H1 (cell line): ENCODE measurements around the gene EIF4E3. TPM values are rescaled to one million over a fixed set of nuclear protein-coding genes. Genes with fewer than 3 reads are reported as not detected.

Experiments
- CTCF ChIA-PET: fragments of 300-600 bp; sonication (Branson Sonifier 250); formaldehyde crosslinking; loops from one replicate; lab custom pipeline; 2021; ENCODE audit not compliant: partially characterized antibody; lab: Charles Lee
- POLR2A ChIA-PET: fragments of 300-600 bp; sonication (Branson Sonifier 250); formaldehyde crosslinking; loops from one replicate; lab custom pipeline; 2021; ENCODE audit warnings: inconsistent platforms; ENCODE audit not compliant: partially characterized antibody; lab: Charles Lee
- DNase-seq, 2 experiments: peaks; one replicate each; pipeline versions ENCODE4 v3.0.0 to v3.0.0-alpha.2; 2010 to 2022; ENCODE audit warnings: low spot score in 2 of 2, low read depth in 1 of 2, mixed read lengths in 1 of 2
- FAIRE-seq: peaks from 2 replicates; lab custom pipeline; 2011; peaks lifted over from hg19 to GRCh38; lab: Jason Lieb, UNC
- H2AFZ ChIP-seq: 2 replicates; pipeline ENCODE4 v1.8.1; 2012; ENCODE audit warnings: low read length, inconsistent platforms
- H2AK5ac ChIP-seq: 2 replicates; pipeline ENCODE4 v1.6.1; 2013; ENCODE audit warnings: low read depth, low read length
- H2BK120ac ChIP-seq: replicated peaks from 2 replicates; pipeline ENCODE3; 2013; ENCODE audit warnings: low read depth, low read length, inconsistent platforms
- H2BK12ac ChIP-seq: 2 replicates; pipeline ENCODE4 v1.6.1; 2013; ENCODE audit warnings: low read depth, low read length
- H2BK15ac ChIP-seq: 2 replicates; pipeline ENCODE4 v1.6.1; 2013; ENCODE audit warnings: low read length
- H2BK20ac ChIP-seq: 2 replicates; pipeline ENCODE4 v1.6.1; 2013; ENCODE audit warnings: low read length
- H2BK5ac ChIP-seq: 2 replicates; pipeline ENCODE4 v1.6.1; 2013; ENCODE audit warnings: low read depth, low read length
- H3K14ac ChIP-seq: 2 replicates; pipeline ENCODE4 v1.6.1; 2013; ENCODE audit warnings: inconsistent platforms; ENCODE audit not compliant: insufficient read length
- H3K18ac ChIP-seq: 2 replicates; pipeline ENCODE4 v1.6.1; 2013; ENCODE audit warnings: low read length; ENCODE audit errors: extremely low read depth
- H3K23ac ChIP-seq: 2 replicates; pipeline ENCODE4 v1.6.1; 2013; ENCODE audit warnings: inconsistent platforms; ENCODE audit not compliant: insufficient read length
- H3K23me2 ChIP-seq: 2 replicates; pipeline ENCODE4 v1.6.1; 2013; ENCODE audit warnings: low read depth, low read length
- H3K27ac ChIP-seq: 2 replicates; pipeline ENCODE4 v1.6.1; 2011; ENCODE audit warnings: low read depth, low read length, inconsistent platforms
- H3K27me3 ChIP-seq, 4 experiments: replicated peaks in 1 of 4; 1 replicate in 1 of 4; 2 replicates in 3 of 4; pipeline versions ENCODE4 v1.6.1 to v1.8.1; 2011 to 2013; ENCODE audit warnings: low read length in 3 of 4, mild to moderate bottlenecking in 3 of 4, inconsistent platforms in 2 of 4, mixed read lengths in 2 of 4, moderate library complexity in 1 of 4; ENCODE audit not compliant: control insufficient read depth in 3 of 4, insufficient read depth in 3 of 4; ENCODE audit errors: extremely low read depth in 1 of 4
- H3K36me3 ChIP-seq, 4 experiments: 2 replicates each; pipeline versions ENCODE4 v1.6.1 to v1.8.1; 2011 to 2013; ENCODE audit warnings: mild to moderate bottlenecking in 4 of 4, low read length in 3 of 4, moderate library complexity in 2 of 4, control low read depth in 1 of 4, inconsistent platforms in 1 of 4; ENCODE audit not compliant: insufficient read depth in 4 of 4, control insufficient read depth in 2 of 4
- H3K4ac ChIP-seq: replicated peaks from 2 replicates; pipeline ENCODE3; 2013; ENCODE audit warnings: low read length, low read depth, mixed read lengths, inconsistent platforms; ENCODE audit not compliant: insufficient read length
- H3K4me1 ChIP-seq, 4 experiments: replicated peaks in 1 of 4; 1 replicate in 1 of 4; 2 replicates in 3 of 4; pipeline versions ENCODE4 v1.6.1 to v1.8.1; 2011 to 2013; ENCODE audit warnings: low read length in 3 of 4, inconsistent platforms in 2 of 4, mixed read lengths in 1 of 4; ENCODE audit not compliant: insufficient read depth in 4 of 4, control insufficient read depth in 3 of 4
- H3K4me2 ChIP-seq, 2 experiments: 2 replicates each; pipeline versions ENCODE4 v1.6.1 to v1.8.1; 2011 to 2013; ENCODE audit warnings: low read depth in 2 of 2, low read length in 2 of 2, control low read depth in 1 of 2, inconsistent platforms in 1 of 2, mild to moderate bottlenecking in 1 of 2; ENCODE audit not compliant: insufficient read depth in 1 of 2
- H3K4me3 ChIP-seq, 4 experiments: fragments of 200-600, 300-600 bp in 1 of 4; sonication (generic), shearing (Covaris generic), sonication (Bioruptor Twin) in 1 of 4; 2 replicates each; pipeline versions ENCODE4 v1.5.1 to v1.8.1; 2011 to 2016; ENCODE audit warnings: low read length in 4 of 4, low read depth in 3 of 4, control low read depth in 2 of 4, inconsistent platforms in 2 of 4, mild to moderate bottlenecking in 2 of 4, mixed read lengths in 1 of 4, moderate library complexity in 1 of 4; ENCODE audit not compliant: insufficient read depth in 2 of 4; ENCODE audit errors: extremely low read depth in 1 of 4
- H3K56ac ChIP-seq: replicated peaks from 2 replicates; pipeline ENCODE3; 2013; ENCODE audit warnings: low read depth, mild to moderate bottlenecking, mixed read lengths, low read length, inconsistent platforms; ENCODE audit not compliant: insufficient read length
- H3K79me1 ChIP-seq: 2 replicates; pipeline ENCODE4 v1.6.1; 2013; ENCODE audit warnings: low read depth, low read length, control low read depth
- H3K79me2 ChIP-seq, 2 experiments: 2 replicates each; pipeline versions ENCODE4 v1.6.1 to v1.8.1; 2012 to 2013; ENCODE audit warnings: low read length in 2 of 2, mild to moderate bottlenecking in 2 of 2, inconsistent platforms in 1 of 2; ENCODE audit not compliant: insufficient read depth in 2 of 2, control insufficient read depth in 1 of 2
- H3K9ac ChIP-seq, 4 experiments: replicated peaks in 1 of 4; 1 replicate in 1 of 4; 2 replicates in 3 of 4; pipeline versions ENCODE4 v1.6.1 to v1.8.1; 2011 to 2013; ENCODE audit warnings: low read depth in 3 of 4, low read length in 3 of 4, control low read depth in 2 of 4, mild to moderate bottlenecking in 2 of 4, moderate library complexity in 2 of 4, inconsistent platforms in 1 of 4; ENCODE audit errors: extremely low read depth in 1 of 4
- H3K9me3 ChIP-seq, 2 experiments: 2 replicates each; pipeline versions ENCODE4 v1.6.1 to v1.8.1; 2012 to 2013; ENCODE audit warnings: mild to moderate bottlenecking in 2 of 2, moderate library complexity in 2 of 2, control low read depth in 1 of 2, inconsistent platforms in 1 of 2, low read depth in 1 of 2, low read length in 1 of 2, mixed read lengths in 1 of 2; ENCODE audit not compliant: insufficient read depth in 2 of 2
- H4K20me1 ChIP-seq, 2 experiments: replicated peaks in 1 of 2; 2 replicates each; pipeline versions ENCODE3 to v1.8.1; 2011 to 2013; ENCODE audit warnings: inconsistent platforms in 2 of 2, low read length in 2 of 2, mild to moderate bottlenecking in 1 of 2; ENCODE audit not compliant: insufficient read depth in 2 of 2, control insufficient read depth in 1 of 2
- H4K5ac ChIP-seq: 2 replicates; pipeline ENCODE4 v1.6.1; 2013; ENCODE audit warnings: low read length, low read depth, mixed read lengths, inconsistent platforms; ENCODE audit not compliant: insufficient read length
- H4K8ac ChIP-seq: 2 replicates; pipeline ENCODE4 v1.8.0; 2013; ENCODE audit warnings: mild to moderate bottlenecking, moderate library complexity, low read length, inconsistent platforms; ENCODE audit not compliant: insufficient read depth; ENCODE audit errors: extremely low read depth
- H4K91ac ChIP-seq: replicated peaks from 2 replicates; pipeline ENCODE3; 2013; ENCODE audit warnings: low read length, mixed read lengths, inconsistent platforms; ENCODE audit not compliant: insufficient read length
- BRCA1 ChIP-seq: IDR thresholded peaks from 2 replicates; pipeline ENCODE4 v1.6.1; 2012; ENCODE audit warnings: low read depth, low read length, improper control_type of control experiment
- EP300 ChIP-seq, 2 experiments: IDR thresholded peaks; 1 replicate in 1 of 2; 2 replicates in 1 of 2; pipeline ENCODE4 v1.6.1; 2011 to 2012; ENCODE audit warnings: low read depth in 2 of 2, low read length in 2 of 2, mild to moderate bottlenecking in 2 of 2, borderline replicate concordance in 1 of 2, inconsistent platforms in 1 of 2, moderate library complexity in 1 of 2
- EZH2 ChIP-seq: fragments of 200-600 bp; sonication (generic); IDR thresholded peaks from 2 replicates; pipeline ENCODE4 v1.7.1; 2012; ENCODE audit warnings: low read depth, mild to moderate bottlenecking, moderate library complexity, low read length, inconsistent platforms; ENCODE audit not compliant: severe bottlenecking
- NANOG ChIP-seq: IDR thresholded peaks from 2 replicates; pipeline ENCODE4 v1.6.1; 2011; ENCODE audit warnings: low read length, low read depth, mild to moderate bottlenecking, inconsistent platforms; ENCODE audit not compliant: insufficient read depth, poor library complexity, severe bottlenecking
- RAD21 ChIP-seq, 2 experiments: IDR thresholded peaks in 1 of 2; conservative IDR thresholded peaks in 1 of 2; 2 replicates each; pipeline ENCODE4 v1.6.1; 2011; ENCODE audit warnings: low read depth in 2 of 2, low read length in 2 of 2, improper control_type of control experiment in 1 of 2, inconsistent platforms in 1 of 2, mild to moderate bottlenecking in 1 of 2, moderate library complexity in 1 of 2
- RFX5 ChIP-seq: IDR thresholded peaks from 2 replicates; pipeline ENCODE4 v1.6.1; 2011; ENCODE audit warnings: low read depth, low read length, improper control_type of control experiment, borderline replicate concordance
- WGBS, 2 experiments: shearing (Covaris generic) in 1 of 2; methylation state at CpG; one replicate each; pipeline versions ENCODE4 v1.1.6 to v1.1.7; 2013 to 2015; ENCODE audit warnings: low lambda C conversion rate in 2 of 2, mixed read lengths in 2 of 2, inconsistent platforms in 1 of 2, low coverage in 1 of 2, missing lambda C conversion rate in 1 of 2; ENCODE audit not compliant: insufficient replicate concordance in 2 of 2, insufficient coverage in 1 of 2, insufficient read length in 1 of 2; ENCODE audit errors: extremely low coverage in 1 of 2, missing lambda C conversion rate in 1 of 2; 5-methylcytosine and 5-hydroxymethylcytosine counted together
- polyA plus RNA-seq, 7 experiments: library from polyadenylated mRNA; depleted of rRNA in 3 of 7; stranded (reverse) in 5 of 7; unstranded in 2 of 7; fragments of >200 nt in 5 of 7; fragments of 200-250 nt in 2 of 7; gene quantifications; 1 replicate in 5 of 7; 2 replicates in 1 of 7; 4 replicates in 1 of 7; pipeline versions ENCODE4 v1.2.1 to v1.2.3, GENCODE V29; 2011 to 2013; ENCODE audit warnings: missing spikeins in 2 of 7, mixed read lengths in 2 of 7
- total RNA-seq: library from RNA; stranded (reverse); fragmentation: NEBNext Ultra II Directional; extraction: Animal tissue kit (Norgen Biotek cat#: 25700); gene quantifications from 2 replicates; pipeline ENCODE4 v1.2.1, GENCODE V29; 2021

The EIF4E3 gene
- total and polyA plus RNA-seq, 2 of the 8 experiments (the other 6 are each of a cell fraction or from before 2014, with no cell fraction given), result 5.2 to 17.0 TPM

GRCh38 chr3:71688121-71688520 lies 37.1 kb downstream of the EIF4E3 start:
- Histone ChIP-seq H3K14ac (no peak overlapping the region), H2BK15ac (no peak overlapping the region), H4K20me1 (no peaks in the 10 kb centered on the region), H3K27me3 (no peaks in the 10 kb centered on the region), H2BK120ac (peak overlapping the region; percentile 9), H4K5ac (no peak overlapping the region), H2AK5ac (no peak overlapping the region), H3K27ac (no peak overlapping the region), H3K4me2 (no peak overlapping the region), H3K4me1 (peaks cover 10 to 15% (median 12%) of the 10 kb centered on the region in 4 experiments; a peak in 6 of 7 replicates), H2BK12ac (peak overlapping the region; percentile 63; the same call in 1 of the 2 replicates), H2AFZ (no peak overlapping the region), H3K23me2 (no peaks in the 10 kb centered on the region), H3K4me3 (no peak overlapping the region), H3K36me3 (no peaks in the 10 kb centered on the region), H3K79me2 (no peaks in the 10 kb centered on the region), H4K8ac (no peak overlapping the region), H3K4ac (no peak overlapping the region), H2BK20ac (peak overlapping the region; percentile 91), H3K23ac (no peak overlapping the region), H4K91ac (peak overlapping the region; percentile 15), H3K9ac (no peak overlapping the region), H3K18ac (no peak overlapping the region), H2BK5ac (no peak overlapping the region; the same call in 1 of the 2 replicates), H3K79me1 (no peaks in the 10 kb centered on the region), H3K9me3 (no peaks in the 10 kb centered on the region), H3K56ac (no peak overlapping the region)
- POLR2A ChIA-PET, result no interaction called here
- CTCF ChIA-PET, result no interaction called here
- FAIRE-seq (no peak), DNase-seq (no peak)
- WGBS, 2 experiments, result 95% methylated on average over 1 of the region's 1 CpG; no CpG with 5 or more reads in 1 of the 2 experiments
- TF ChIP-seq EP300 (IDR thresholded peaks at IDR 0.05; ENCODE audit: borderline replicate concordance in 1 of 2, low read depth in 2 of 2, low read length in 2 of 2) (no peak), NANOG (no peak), RFX5 (no peak), RAD21 (IDR thresholded peaks at IDR 0.05 in 1 of 2, conservative IDR thresholded peaks at IDR 0.05 in 1 of 2; ENCODE audit: low read depth in 2 of 2, low read length in 2 of 2) (no peak), EZH2 (no peak), BRCA1 (no peak)
- TF ChIP-seq, all 59 proteins: peak for 0
